ENCODE results near the gene TRIM69. TPM values are rescaled to one million over a fixed set of nuclear protein-coding genes. Genes with fewer than 3 reads are reported as not detected.

TRIM69 gene
- total and polyA plus RNA-seq, 2 of the 8 experiments (the other 6 are each of a cell fraction or from before 2014, with no cell fraction given), result 4.3 to 6.2 TPM

- TF ChIP-seq CHD7 (IDR thresholded peaks at IDR 0.05; ENCODE audit: insufficient replicate concordance, low read length) (no peak), RNF2 (IDR thresholded peaks at IDR 0.05; ENCODE audit: borderline replicate concordance, low read depth, low read length, missing control alignments, poor library complexity, severe bottlenecking) (no peak), TCF12 (IDR thresholded peaks at IDR 0.05; ENCODE audit: low read depth, low read length) (no peak), SIX5 (IDR thresholded peaks at IDR 0.05; ENCODE audit: low read depth, low read length) (no peak), TAF1 (IDR thresholded peaks at IDR 0.05; ENCODE audit: low read depth, low read length) (no peak), EP300 (IDR thresholded peaks at IDR 0.05; ENCODE audit: borderline replicate concordance in 1 of 2, low read depth in 2 of 2, low read length in 2 of 2) (no peak), ASH2L (IDR thresholded peaks at IDR 0.05; ENCODE audit: low read length) (no peak), TBP (IDR thresholded peaks at IDR 0.05; ENCODE audit: low read depth, low read length) (no peak), NRF1 (IDR thresholded peaks at IDR 0.05; ENCODE audit: low read depth, low read length) (no peak), CHD1 (IDR thresholded peaks at IDR 0.05; ENCODE audit: low read depth, low read length) (no peak), CHD2 (IDR thresholded peaks at IDR 0.05; ENCODE audit: low read length) (no peak), SP4 (IDR thresholded peaks at IDR 0.05; ENCODE audit: low read length) (no peak), POLR2AphosphoS5 (IDR thresholded peaks at IDR 0.05; ENCODE audit: low read depth, low read length) (no peak)
Measured at GRCh38 chr15:44782516-44782915, 46.2 kb downstream of the TRIM69 start (continued).

Measured in H1 (cell line).